GM23338 (cell line): ENCODE data around the gene BAK1. TPM values are rescaled to one million over a fixed set of nuclear protein-coding genes. Genes with fewer than 3 reads are reported as not detected.

Experiments used
- ATAC-seq: fragments of 200-7000 bp; cut with Tn5 transposase; 3 replicates; pipeline ENCODE4 v1.9.1; 2020
- DNase-seq: peaks from one replicate; pipeline ENCODE4 v3.0.0-alpha.2; 2015; ENCODE audit warnings: low spot score
- H2AFZ ChIP-seq: fragments of 200-600 bp; sonication (generic); 2 replicates; pipeline ENCODE4 v1.8.0; 2016; ENCODE audit warnings: antibody characterized with exemption, mild to moderate bottlenecking, moderate library complexity
- H3F3A ChIP-seq: fragments of 200-600 bp; sonication (generic); replicated peaks from 2 replicates; pipeline ENCODE4 v1.8.0; 2017; ENCODE audit warnings: antibody characterized with exemption, mixed run types, low read depth
- H3K27ac ChIP-seq: fragments of 200-600 bp; sonication (generic); 2 replicates; pipeline ENCODE4 v1.6.1; 2016; ENCODE audit warnings: low read depth
- H3K27me3 ChIP-seq: fragments of 200-600 bp; sonication (generic); 2 replicates; pipeline ENCODE4 v1.8.0; 2016; ENCODE audit warnings: mild to moderate bottlenecking, mixed run types, moderate library complexity; ENCODE audit not compliant: insufficient read depth
- H3K36me3 ChIP-seq: fragments of 200-600 bp; sonication (generic); 2 replicates; pipeline ENCODE4 v1.8.0; 2016; ENCODE audit warnings: mild to moderate bottlenecking; ENCODE audit not compliant: insufficient read depth
- H3K4me1 ChIP-seq: fragments of 200-600 bp; sonication (generic); 2 replicates; pipeline ENCODE4 v1.8.0; 2016; ENCODE audit warnings: mild to moderate bottlenecking, moderate library complexity; ENCODE audit not compliant: insufficient read depth
- H3K4me2 ChIP-seq: fragments of 200-600 bp; sonication (generic); 2 replicates; pipeline ENCODE4 v1.7.1; 2017; ENCODE audit warnings: mixed run types
- H3K4me3 ChIP-seq: fragments of 200-600 bp; sonication (generic); 2 replicates; pipeline ENCODE4 v1.6.1; 2016; ENCODE audit warnings: mixed run types
- H3K79me2 ChIP-seq: fragments of 200-600 bp; sonication (generic); replicated peaks from 2 replicates; pipeline ENCODE4 v1.8.0; 2017; ENCODE audit warnings: mild to moderate bottlenecking; ENCODE audit not compliant: insufficient read depth
- H3K9me2 ChIP-seq: fragments of 200-600 bp; sonication (generic); 2 replicates; pipeline ENCODE4 v1.8.0; 2017; ENCODE audit not compliant: insufficient read depth
- H4K20me1 ChIP-seq: fragments of 200-600 bp; sonication (generic); replicated peaks from 2 replicates; pipeline ENCODE4 v1.8.0; 2017; ENCODE audit warnings: mild to moderate bottlenecking; ENCODE audit not compliant: insufficient read depth
- H3K27ac Mint-ChIP-seq: 2 replicates; pipeline ENCODE4 v1.8.0; 2020; ENCODE audit warnings: inconsistent platforms, mild to moderate bottlenecking, moderate library complexity, mixed read lengths
- H3K27me3 Mint-ChIP-seq: 3 replicates; pipeline ENCODE4 v1.8.0; 2022; ENCODE audit warnings: low read depth, mild to moderate bottlenecking, moderate library complexity, mixed read lengths, inconsistent platforms; ENCODE audit not compliant: insufficient read depth, poor library complexity
- H3K36me3 Mint-ChIP-seq: 3 replicates; pipeline ENCODE4 v1.8.0; 2021; ENCODE audit warnings: low read depth, mild to moderate bottlenecking, inconsistent platforms, moderate library complexity, mixed read lengths
- H3K4me1 Mint-ChIP-seq: 3 replicates; pipeline ENCODE4 v1.8.0; 2020; ENCODE audit warnings: mild to moderate bottlenecking, inconsistent platforms, mixed read lengths
- H3K4me3 Mint-ChIP-seq: 3 replicates; pipeline ENCODE4 v1.8.0; 2021; ENCODE audit warnings: moderate library complexity, mild to moderate bottlenecking, inconsistent platforms, mixed read lengths
- H3K9me3 Mint-ChIP-seq: 3 replicates; pipeline ENCODE4 v1.8.0; 2020; ENCODE audit warnings: moderate library complexity, mild to moderate bottlenecking, inconsistent platforms, mixed read lengths
- CREB1 ChIP-seq: fragments of 250-450 bp; sonication (Bioruptor Pico); IDR thresholded peaks from 2 replicates; pipeline ENCODE4 v1.5.0; 2020; ENCODE audit warnings: low read depth, mild to moderate bottlenecking, moderate library complexity
- EZH2 ChIP-seq: fragments of 200-600 bp; sonication (generic); IDR thresholded peaks from one replicate; pipeline ENCODE4 v1.8.0; 2017; ENCODE audit warnings: antibody characterized with exemption, mild to moderate bottlenecking, low read depth; ENCODE audit not compliant: unreplicated experiment
- NANOG ChIP-seq: IDR thresholded peaks from 2 replicates; pipeline ENCODE4 v1.6.1; 2016; ENCODE audit warnings: antibody characterized with exemption, borderline replicate concordance
- POLR2AphosphoS5 ChIP-seq: IDR thresholded peaks from 2 replicates; pipeline ENCODE4 v1.6.1; 2016; ENCODE audit warnings: antibody characterized with exemption, low read depth
- ZNF114 ChIP-seq: fragments of 250-450 bp; sonication (Bioruptor Pico); IDR thresholded peaks from 2 replicates; pipeline ENCODE4 v1.5.0; 2020; ENCODE audit warnings: mild to moderate bottlenecking, moderate library complexity
- polyA plus RNA-seq: library from polyadenylated mRNA; unstranded; fragments of >200 nt; fragmentation: Nextera tagmentation; extraction: Ambion mirVana; gene quantifications from 2 replicates; pipeline ENCODE4 v1.2.1, GENCODE V29; 2016
- total RNA-seq: library from RNA; depleted of rRNA; stranded (reverse); fragments of >200 nt; shearing (Covaris generic); gene quantifications from 2 replicates; pipeline ENCODE4 v1.2.3, GENCODE V29; 2014
- TF ChIP-seq, protein P1 (sequence below), 2 experiments: fragments of 200-600 bp in 1 of 2; sonication (generic) in 1 of 2; conservative IDR thresholded peaks; 2 replicates each; pipeline versions ENCODE4 v1.5.1 to v1.6.1; 2016 to 2017; ENCODE audit warnings: antibody characterized with exemption in 2 of 2, low read depth in 2 of 2, mild to moderate bottlenecking in 2 of 2, moderate library complexity in 1 of 2
- TF ChIP-seq, protein P2 (sequence below): IDR thresholded peaks from 2 replicates; pipeline ENCODE4 v1.6.1; 2016; ENCODE audit warnings: antibody characterized with exemption
- TF ChIP-seq, protein P3 (sequence below): fragments of 250-450 bp; sonication (Bioruptor Pico); IDR thresholded peaks from 2 replicates; pipeline ENCODE4 v1.5.0; 2020; ENCODE audit warnings: mild to moderate bottlenecking, moderate library complexity

BAK1 gene
- total and polyA plus RNA-seq, 2 experiments from 2014 or later, result 22.2 to 45.0 TPM

DNA sequence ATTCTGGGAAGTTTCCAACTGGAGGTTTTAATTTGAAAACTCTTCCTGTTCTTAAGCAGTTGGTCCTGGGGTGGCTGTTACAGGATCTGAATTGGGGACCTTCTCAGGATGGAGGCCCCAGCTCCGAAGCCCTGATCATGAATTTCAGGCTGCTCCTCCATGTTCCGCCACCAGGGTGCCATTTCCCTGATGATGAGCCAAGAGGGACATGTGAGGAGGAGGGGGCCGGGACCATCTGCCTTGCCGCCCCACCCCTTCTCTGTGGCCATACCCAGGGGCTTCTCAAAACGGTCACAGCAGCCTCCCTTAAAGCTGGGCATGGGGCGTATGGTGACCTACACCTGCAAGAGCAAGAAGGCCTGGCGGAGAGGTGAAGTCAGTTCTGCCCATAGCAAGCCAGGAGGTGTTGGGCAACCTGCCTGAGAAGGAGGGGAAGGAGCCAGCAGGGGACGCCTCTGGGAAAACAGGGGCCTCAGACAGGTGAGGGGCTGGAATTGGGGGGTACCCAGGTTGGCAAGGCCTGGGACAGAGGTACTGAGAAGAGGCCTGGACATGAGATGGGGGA lies 3.6 kb upstream of the BAK1 start:
- peaks cover 5% of the 10 kb centered on the region for H3K27me3 Mint-ChIP-seq
- H3K27ac Mint-ChIP-seq, result no peak overlapping the region
- H3K36me3 ChIP-seq, result no peaks in the 10 kb centered on the region
- no peaks in the 10 kb centered on the region for H3F3A ChIP-seq
- peaks cover 10% of the 10 kb centered on the region; the same call in 2 of the 3 replicates for H3K4me1 Mint-ChIP-seq
- H3K36me3 Mint-ChIP-seq, result no peaks in the 10 kb centered on the region
- no peaks in the 10 kb centered on the region for H3K9me2 ChIP-seq
- DNase-seq (peak; percentile 80), ATAC-seq (peak; percentile 20)
- no peak overlapping the region for H3K4me3 ChIP-seq
- no peak overlapping the region for H3K4me3 Mint-ChIP-seq
- TF ChIP-seq, protein P1, sequence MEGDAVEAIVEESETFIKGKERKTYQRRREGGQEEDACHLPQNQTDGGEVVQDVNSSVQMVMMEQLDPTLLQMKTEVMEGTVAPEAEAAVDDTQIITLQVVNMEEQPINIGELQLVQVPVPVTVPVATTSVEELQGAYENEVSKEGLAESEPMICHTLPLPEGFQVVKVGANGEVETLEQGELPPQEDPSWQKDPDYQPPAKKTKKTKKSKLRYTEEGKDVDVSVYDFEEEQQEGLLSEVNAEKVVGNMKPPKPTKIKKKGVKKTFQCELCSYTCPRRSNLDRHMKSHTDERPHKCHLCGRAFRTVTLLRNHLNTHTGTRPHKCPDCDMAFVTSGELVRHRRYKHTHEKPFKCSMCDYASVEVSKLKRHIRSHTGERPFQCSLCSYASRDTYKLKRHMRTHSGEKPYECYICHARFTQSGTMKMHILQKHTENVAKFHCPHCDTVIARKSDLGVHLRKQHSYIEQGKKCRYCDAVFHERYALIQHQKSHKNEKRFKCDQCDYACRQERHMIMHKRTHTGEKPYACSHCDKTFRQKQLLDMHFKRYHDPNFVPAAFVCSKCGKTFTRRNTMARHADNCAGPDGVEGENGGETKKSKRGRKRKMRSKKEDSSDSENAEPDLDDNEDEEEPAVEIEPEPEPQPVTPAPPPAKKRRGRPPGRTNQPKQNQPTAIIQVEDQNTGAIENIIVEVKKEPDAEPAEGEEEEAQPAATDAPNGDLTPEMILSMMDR (conservative IDR thresholded peaks at IDR 0.05; ENCODE audit: low read depth in 2 of 2), result peak; percentile 51 to 70
- no peak for TF ChIP-seq ZNF114 (CRISPR knock-in tag)
- no peak overlapping the region for H3K4me2 ChIP-seq
- peaks cover 11% of the 10 kb centered on the region for H3K79me2 ChIP-seq
- H3K4me1 ChIP-seq, result peaks cover 5% of the 10 kb centered on the region; the same call in 1 of the 2 replicates
- H4K20me1 ChIP-seq, result no peaks in the 10 kb centered on the region
- H3K9me3 Mint-ChIP-seq, result no peaks in the 10 kb centered on the region
- H2AFZ ChIP-seq, result peak overlapping the region; percentile 95
- no peaks in the 10 kb centered on the region for H3K27me3 ChIP-seq
- H3K27ac ChIP-seq, result no peak overlapping the region

DNA sequence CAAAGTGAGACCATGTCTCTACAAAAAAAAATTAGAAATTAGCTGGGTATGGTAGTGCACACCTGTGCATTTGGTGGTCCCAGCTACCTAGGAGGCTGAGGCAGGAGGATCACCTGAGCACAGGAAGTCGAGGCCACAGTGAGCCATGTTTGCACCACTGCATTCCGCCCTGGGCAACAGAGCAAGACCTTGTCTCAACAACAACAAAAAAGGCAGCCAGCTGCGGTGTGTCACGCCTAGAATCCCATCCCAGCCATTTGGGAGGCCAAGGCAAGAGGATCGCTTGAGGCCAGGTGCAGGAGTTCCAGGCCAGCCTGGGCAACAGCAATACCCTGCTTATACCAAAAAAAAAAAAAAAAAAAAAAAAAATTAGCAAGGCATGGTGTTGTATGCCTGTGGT lies 1.1 kb upstream of the BAK1 start:
- Mint-ChIP-seq H3K36me3 (peaks cover 11% of the 10 kb centered on the region; the same call in 2 of the 3 replicates), H3K9me3 (no peaks in the 10 kb centered on the region; the same call in 2 of the 3 replicates), H3K4me3 (no peak overlapping the region), H3K27ac (no peak overlapping the region), H3K27me3 (peaks cover 5% of the 10 kb centered on the region), H3K4me1 (peaks cover 13% of the 10 kb centered on the region)
- Histone ChIP-seq H3K4me2 (no peak overlapping the region), H3K4me1 (peaks cover 5% of the 10 kb centered on the region; the same call in 1 of the 2 replicates), H4K20me1 (no peaks in the 10 kb centered on the region), H2AFZ (no peak overlapping the region), H3F3A (no peaks in the 10 kb centered on the region), H3K27me3 (no peaks in the 10 kb centered on the region), H3K9me2 (no peaks in the 10 kb centered on the region), H3K36me3 (no peaks in the 10 kb centered on the region), H3K27ac (no peak overlapping the region), H3K79me2 (peaks cover 16% of the 10 kb centered on the region), H3K4me3 (no peak overlapping the region)
- DNase-seq, result no peak
- no peak for ATAC-seq
- TF ChIP-seq, protein P2, sequence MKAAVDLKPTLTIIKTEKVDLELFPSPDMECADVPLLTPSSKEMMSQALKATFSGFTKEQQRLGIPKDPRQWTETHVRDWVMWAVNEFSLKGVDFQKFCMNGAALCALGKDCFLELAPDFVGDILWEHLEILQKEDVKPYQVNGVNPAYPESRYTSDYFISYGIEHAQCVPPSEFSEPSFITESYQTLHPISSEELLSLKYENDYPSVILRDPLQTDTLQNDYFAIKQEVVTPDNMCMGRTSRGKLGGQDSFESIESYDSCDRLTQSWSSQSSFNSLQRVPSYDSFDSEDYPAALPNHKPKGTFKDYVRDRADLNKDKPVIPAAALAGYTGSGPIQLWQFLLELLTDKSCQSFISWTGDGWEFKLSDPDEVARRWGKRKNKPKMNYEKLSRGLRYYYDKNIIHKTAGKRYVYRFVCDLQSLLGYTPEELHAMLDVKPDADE, result no peak
- no peak for TF ChIP-seq EZH2
- TF ChIP-seq, protein P1 (conservative IDR thresholded peaks at IDR 0.05; ENCODE audit: low read depth in 2 of 2), result no peak
- TF ChIP-seq, protein P3, sequence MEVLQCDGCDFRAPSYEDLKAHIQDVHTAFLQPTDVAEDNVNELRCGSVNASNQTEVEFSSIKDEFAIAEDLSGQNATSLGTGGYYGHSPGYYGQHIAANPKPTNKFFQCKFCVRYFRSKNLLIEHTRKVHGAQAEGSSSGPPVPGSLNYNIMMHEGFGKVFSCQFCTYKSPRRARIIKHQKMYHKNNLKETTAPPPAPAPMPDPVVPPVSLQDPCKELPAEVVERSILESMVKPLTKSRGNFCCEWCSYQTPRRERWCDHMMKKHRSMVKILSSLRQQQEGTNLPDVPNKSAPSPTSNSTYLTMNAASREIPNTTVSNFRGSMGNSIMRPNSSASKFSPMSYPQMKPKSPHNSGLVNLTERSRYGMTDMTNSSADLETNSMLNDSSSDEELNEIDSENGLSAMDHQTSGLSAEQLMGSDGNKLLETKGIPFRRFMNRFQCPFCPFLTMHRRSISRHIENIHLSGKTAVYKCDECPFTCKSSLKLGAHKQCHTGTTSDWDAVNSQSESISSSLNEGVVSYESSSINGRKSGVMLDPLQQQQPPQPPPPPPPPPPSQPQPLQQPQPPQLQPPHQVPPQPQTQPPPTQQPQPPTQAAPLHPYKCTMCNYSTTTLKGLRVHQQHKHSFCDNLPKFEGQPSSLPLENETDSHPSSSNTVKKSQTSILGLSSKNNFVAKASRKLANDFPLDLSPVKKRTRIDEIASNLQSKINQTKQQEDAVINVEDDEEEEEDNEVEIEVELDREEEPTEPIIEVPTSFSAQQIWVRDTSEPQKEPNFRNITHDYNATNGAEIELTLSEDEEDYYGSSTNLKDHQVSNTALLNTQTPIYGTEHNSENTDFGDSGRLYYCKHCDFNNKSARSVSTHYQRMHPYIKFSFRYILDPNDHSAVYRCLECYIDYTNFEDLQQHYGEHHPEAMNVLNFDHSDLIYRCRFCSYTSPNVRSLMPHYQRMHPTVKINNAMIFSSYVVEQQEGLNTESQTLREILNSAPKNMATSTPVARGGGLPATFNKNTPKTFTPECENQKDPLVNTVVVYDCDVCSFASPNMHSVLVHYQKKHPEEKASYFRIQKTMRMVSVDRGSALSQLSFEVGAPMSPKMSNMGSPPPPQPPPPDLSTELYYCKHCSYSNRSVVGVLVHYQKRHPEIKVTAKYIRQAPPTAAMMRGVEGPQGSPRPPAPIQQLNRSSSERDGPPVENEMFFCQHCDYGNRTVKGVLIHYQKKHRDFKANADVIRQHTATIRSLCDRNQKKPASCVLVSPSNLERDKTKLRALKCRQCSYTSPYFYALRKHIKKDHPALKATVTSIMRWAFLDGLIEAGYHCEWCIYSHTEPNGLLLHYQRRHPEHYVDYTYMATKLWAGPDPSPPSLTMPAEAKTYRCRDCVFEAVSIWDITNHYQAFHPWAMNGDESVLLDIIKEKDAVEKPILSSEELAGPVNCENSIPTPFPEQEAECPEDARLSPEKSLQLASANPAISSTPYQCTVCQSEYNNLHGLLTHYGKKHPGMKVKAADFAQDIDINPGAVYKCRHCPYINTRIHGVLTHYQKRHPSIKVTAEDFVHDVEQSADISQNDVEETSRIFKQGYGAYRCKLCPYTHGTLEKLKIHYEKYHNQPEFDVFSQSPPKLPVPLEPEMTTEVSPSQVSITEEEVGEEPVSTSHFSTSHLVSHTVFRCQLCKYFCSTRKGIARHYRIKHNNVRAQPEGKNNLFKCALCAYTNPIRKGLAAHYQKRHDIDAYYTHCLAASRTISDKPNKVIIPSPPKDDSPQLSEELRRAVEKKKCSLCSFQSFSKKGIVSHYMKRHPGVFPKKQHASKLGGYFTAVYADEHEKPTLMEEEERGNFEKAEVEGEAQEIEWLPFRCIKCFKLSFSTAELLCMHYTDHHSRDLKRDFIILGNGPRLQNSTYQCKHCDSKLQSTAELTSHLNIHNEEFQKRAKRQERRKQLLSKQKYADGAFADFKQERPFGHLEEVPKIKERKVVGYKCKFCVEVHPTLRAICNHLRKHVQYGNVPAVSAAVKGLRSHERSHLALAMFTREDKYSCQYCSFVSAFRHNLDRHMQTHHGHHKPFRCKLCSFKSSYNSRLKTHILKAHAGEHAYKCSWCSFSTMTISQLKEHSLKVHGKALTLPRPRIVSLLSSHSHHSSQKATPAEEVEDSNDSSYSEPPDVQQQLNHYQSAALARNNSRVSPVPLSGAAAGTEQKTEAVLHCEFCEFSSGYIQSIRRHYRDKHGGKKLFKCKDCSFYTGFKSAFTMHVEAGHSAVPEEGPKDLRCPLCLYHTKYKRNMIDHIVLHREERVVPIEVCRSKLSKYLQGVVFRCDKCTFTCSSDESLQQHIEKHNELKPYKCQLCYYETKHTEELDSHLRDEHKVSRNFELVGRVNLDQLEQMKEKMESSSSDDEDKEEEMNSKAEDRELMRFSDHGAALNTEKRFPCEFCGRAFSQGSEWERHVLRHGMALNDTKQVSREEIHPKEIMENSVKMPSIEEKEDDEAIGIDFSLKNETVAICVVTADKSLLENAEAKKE (CRISPR knock-in tag), result no peak
- TF ChIP-seq CREB1 (CRISPR knock-in tag), result no peak
- no peak for TF ChIP-seq NANOG
- TF ChIP-seq ZNF114 (CRISPR knock-in tag), result no peak
- TF ChIP-seq POLR2AphosphoS5, result no peak
